Measurements from ENCODE around the gene CHMP3. TPM values are rescaled to one million over a fixed set of nuclear protein-coding genes. Genes with fewer than 3 reads are reported as not detected.

CHMP3 gene
- total RNA-seq, 2 experiments from 2014 or later = 35.0 to 35.8 TPM

GRCh38 chr2:86464652-86465051, 98.6 kb downstream of the CHMP3 start:
- ChIA-PET POLR2A (no interaction called here), CTCF (interaction anchor here (1.3 kb wide), 1 partner anchor 9 kb away, joined by 3 read pairs; no protein-coding TSS in a partner anchor)
- peaks cover 32% of the 10 kb centered on the region for H3K4me1 Mint-ChIP-seq
- H3K4me3 Mint-ChIP-seq = no peak overlapping the region
- DNase-seq (peak; percentile 33), ATAC-seq (peak; percentile 49)
- peak overlapping the region; percentile 43 for H3K27ac Mint-ChIP-seq
- H3K9me3 Mint-ChIP-seq (ENCODE audit: low read depth) = no peaks in the 10 kb centered on the region
- H3K36me3 Mint-ChIP-seq (ENCODE audit: low read depth) = peaks cover 81% of the 10 kb centered on the region
- no peaks in the 10 kb centered on the region for H3K27me3 Mint-ChIP-seq
- intact Hi-C loops (cut with DNase I, micrococcal nuclease) = no loop called here

DNA sequence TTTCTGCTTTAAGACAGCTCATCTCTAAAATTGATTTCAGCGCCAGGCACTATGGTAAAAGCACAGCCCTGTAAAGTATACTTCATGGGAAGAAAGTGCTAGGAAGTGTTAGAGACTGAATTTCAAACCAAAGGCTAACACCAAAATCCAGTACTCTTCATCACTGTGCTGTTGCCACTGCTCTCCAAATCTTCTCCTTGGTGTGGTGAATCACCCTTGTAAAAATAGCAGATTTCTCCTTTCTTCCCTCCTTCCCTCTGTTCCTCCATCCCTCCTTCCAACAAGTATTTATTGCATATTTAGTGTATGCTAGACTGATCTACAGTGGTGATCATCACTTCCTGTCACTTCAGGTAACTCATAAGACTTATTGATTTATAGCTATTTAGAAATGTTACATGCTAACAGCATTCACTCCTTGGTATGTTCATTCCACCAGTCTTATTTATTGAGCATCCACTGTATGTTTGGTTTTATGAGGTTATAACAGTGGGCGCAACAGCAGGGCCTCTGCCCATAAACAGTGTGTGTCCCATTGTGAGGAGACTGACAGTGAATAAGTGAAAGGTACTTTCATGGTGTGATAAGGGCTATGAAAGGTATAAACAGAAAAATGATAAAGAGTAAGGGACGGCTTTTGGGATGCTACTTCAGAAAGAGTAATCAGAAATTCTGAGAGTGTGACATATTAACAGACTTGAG, 102.0 kb downstream of the CHMP3 start:
- ChIA-PET CTCF (no interaction called here), POLR2A (no interaction called here)
- DNase-seq (no peak), ATAC-seq (no peak)
- peak overlapping the region; percentile 48 for H3K27ac Mint-ChIP-seq
- intact Hi-C loops (cut with DNase I, micrococcal nuclease) = no loop called here
- no peaks in the 10 kb centered on the region for H3K9me3 Mint-ChIP-seq (ENCODE audit: low read depth)
- H3K4me3 Mint-ChIP-seq = no peak overlapping the region
- H3K36me3 Mint-ChIP-seq (ENCODE audit: low read depth) = peaks cover 79% of the 10 kb centered on the region
- H3K4me1 Mint-ChIP-seq = peaks cover 19% of the 10 kb centered on the region
- no peaks in the 10 kb centered on the region for H3K27me3 Mint-ChIP-seq

- peaks cover 78% of the 10 kb centered on the region for H3K36me3 Mint-ChIP-seq (ENCODE audit: low read depth)
- no peak for ATAC-seq
- intact Hi-C loops (cut with DNase I, micrococcal nuclease) = no loop called here
- DNase-seq = no peak
- H3K9me3 Mint-ChIP-seq (ENCODE audit: low read depth) = no peaks in the 10 kb centered on the region
- no peak overlapping the region for H3K27ac Mint-ChIP-seq
- POLR2A ChIA-PET = interaction anchor here (0.6 to 0.7 kb wide), 2 partner anchors 13 to 167 kb away, joined by 3 read pairs; no protein-coding TSS in a partner anchor
- no peaks in the 10 kb centered on the region for H3K27me3 Mint-ChIP-seq
- peaks cover 19% of the 10 kb centered on the region for H3K4me1 Mint-ChIP-seq
- no peak overlapping the region for H3K4me3 Mint-ChIP-seq
- CTCF ChIA-PET = no interaction called here
Observed at GRCh38 chr2:86455181-86455580, 108.1 kb downstream of the CHMP3 start.

- no peaks in the 10 kb centered on the region for H3K27me3 Mint-ChIP-seq
- CTCF ChIA-PET = no interaction called here
- H3K4me3 Mint-ChIP-seq = no peak overlapping the region
- peaks cover 27% of the 10 kb centered on the region for H3K4me1 Mint-ChIP-seq
- POLR2A ChIA-PET = no interaction called here
- no peak for ATAC-seq
- H3K27ac Mint-ChIP-seq = no peak overlapping the region
- no peak for DNase-seq
- H3K36me3 Mint-ChIP-seq (ENCODE audit: low read depth) = peaks cover 80% of the 10 kb centered on the region
- H3K9me3 Mint-ChIP-seq (ENCODE audit: low read depth) = no peaks in the 10 kb centered on the region
- intact Hi-C loops (cut with DNase I, micrococcal nuclease) = no loop called here
Observed at GRCh38 chr2:86454238-86454637, 109.0 kb downstream of the CHMP3 start.

DNA sequence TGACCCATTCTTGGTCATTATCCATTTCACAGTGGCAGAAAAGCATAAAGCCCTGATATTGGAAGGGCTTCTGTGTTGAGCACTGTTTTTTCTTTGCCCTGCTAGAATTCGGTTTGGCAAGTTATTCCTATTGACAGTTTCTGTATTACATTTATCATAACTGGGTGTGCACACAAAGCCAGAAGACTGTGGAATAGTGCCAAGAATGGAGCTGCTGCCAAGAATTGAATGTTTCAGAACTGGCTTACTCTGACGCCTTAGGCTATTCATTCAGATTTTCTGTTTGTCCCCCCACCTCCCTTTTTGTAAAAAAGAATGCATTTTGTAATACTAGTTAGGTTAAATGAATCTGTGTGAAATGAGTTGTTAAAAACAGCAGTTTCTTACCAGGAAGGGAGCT, 109.4 kb downstream of the CHMP3 start:
- no peaks in the 10 kb centered on the region for H3K9me3 Mint-ChIP-seq (ENCODE audit: low read depth)
- H3K27ac Mint-ChIP-seq = no peak overlapping the region
- POLR2A ChIA-PET = no interaction called here
- no peak overlapping the region for H3K4me3 Mint-ChIP-seq
- H3K27me3 Mint-ChIP-seq = no peaks in the 10 kb centered on the region
- peaks cover 81% of the 10 kb centered on the region for H3K36me3 Mint-ChIP-seq (ENCODE audit: low read depth)
- CTCF ChIA-PET = no interaction called here
- peaks cover 31% of the 10 kb centered on the region for H3K4me1 Mint-ChIP-seq
- ATAC-seq (no peak), DNase-seq (no peak)
- intact Hi-C loops (cut with DNase I, micrococcal nuclease) = no loop called here

Other genes starting within 250 kb of the CHMP3 start
- under 1 TPM; 0.19 to 0.30 TPM for gene REEP1, start 225.8 kb downstream of the CHMP3 start, total RNA-seq
- gene KDM3A, start 122.1 kb downstream of the CHMP3 start, total RNA-seq = 10 to 100 TPM; 68.9 to 82.9 TPM
- 10 to 100 TPM in 1 of 2 experiments, 1 to 10 TPM in 1; 8.4 to 10.0 TPM for gene RNF103, start 60.4 kb upstream of the CHMP3 start, total RNA-seq
- gene RMND5A, start 156.8 kb upstream of the CHMP3 start, total RNA-seq = 10 to 100 TPM; 35.0 to 44.3 TPM
- gene CD8A, start 227.5 kb upstream of the CHMP3 start, total RNA-seq = 1 to 10 TPM; 1.1 to 1.6 TPM

Measured in activated CD4-positive, alpha-beta T cell treated with anti-CD3 and anti-CD28 coated beads for 36 hours (primary cell).